ENCODE results near the gene RNF130.

DNA sequence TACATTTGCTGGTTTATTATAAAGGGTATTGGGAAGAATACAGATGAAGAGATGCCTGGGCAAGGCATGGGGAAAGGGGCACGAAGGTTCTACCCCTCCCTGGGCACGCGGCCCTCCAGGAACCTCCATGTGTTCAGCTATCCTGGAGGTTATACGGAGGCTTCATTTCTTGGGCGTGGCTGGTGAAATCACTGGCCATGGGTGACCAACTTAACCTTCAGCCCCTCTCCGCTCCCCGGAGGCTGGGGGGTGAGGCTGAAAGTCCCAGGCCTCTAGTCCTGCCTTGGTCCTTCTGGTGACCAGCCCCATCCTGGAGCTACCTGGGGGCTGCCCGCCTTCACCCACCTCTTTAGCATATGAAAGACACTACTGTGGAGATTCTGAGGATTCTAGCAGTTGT is 17.0 kb upstream of the RNF130 start:
- no peak for TF ChIP-seq EP300 (IDR thresholded peaks at IDR 0.05; ENCODE audit: borderline replicate concordance)
- no peak for TF ChIP-seq REST (IDR thresholded peaks at IDR 0.05; ENCODE audit: low read depth)
- no peak for TF ChIP-seq TAF1 (IDR thresholded peaks at IDR 0.05; ENCODE audit: low read depth)
- TF ChIP-seq YY1 (IDR thresholded peaks at IDR 0.05; ENCODE audit: low read depth), result no peak
- TF ChIP-seq, protein P1, sequence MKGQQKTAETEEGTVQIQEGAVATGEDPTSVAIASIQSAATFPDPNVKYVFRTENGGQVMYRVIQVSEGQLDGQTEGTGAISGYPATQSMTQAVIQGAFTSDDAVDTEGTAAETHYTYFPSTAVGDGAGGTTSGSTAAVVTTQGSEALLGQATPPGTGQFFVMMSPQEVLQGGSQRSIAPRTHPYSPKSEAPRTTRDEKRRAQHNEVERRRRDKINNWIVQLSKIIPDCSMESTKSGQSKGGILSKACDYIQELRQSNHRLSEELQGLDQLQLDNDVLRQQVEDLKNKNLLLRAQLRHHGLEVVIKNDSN (IDR thresholded peaks at IDR 0.05), result no peak
- TF ChIP-seq NFIC (IDR thresholded peaks at IDR 0.05), result no peak
- TF ChIP-seq MAX (IDR thresholded peaks at IDR 0.05), result no peak
- no peak for TF ChIP-seq CREB1 (IDR thresholded peaks at IDR 0.05; ENCODE audit: low read depth)
- TF ChIP-seq RAD21 (IDR thresholded peaks at IDR 0.05; ENCODE audit: low read depth), result no peak
- no peak for TF ChIP-seq CEBPB (IDR thresholded peaks at IDR 0.05)
- TF ChIP-seq EGR1 (IDR thresholded peaks at IDR 0.05), result no peak
- no peak for TF ChIP-seq TEAD4 (IDR thresholded peaks at IDR 0.05)
- no peak for TF ChIP-seq ZBTB7A (IDR thresholded peaks at IDR 0.05; ENCODE audit: low read depth)
